NCI-H128 (cell line): ENCODE measurements around the gene MAN1C1.
"Not testable (repeated sequence)": the region's sequence is repeated elsewhere in the genome, so short reads cannot be mapped to it uniquely, and the experiment has no call there.

Experiments used
- DNase-seq: peaks from one replicate; lab custom pipeline; 2025; ENCODE audit not compliant: unreplicated experiment; lab: John Stamatoyannopoulos, UW

Gene MAN1C1

GRCh38 chr1:25695090-25695770, 78.6 kb downstream of the MAN1C1 start:
- no peak for DNase-seq

DNA sequence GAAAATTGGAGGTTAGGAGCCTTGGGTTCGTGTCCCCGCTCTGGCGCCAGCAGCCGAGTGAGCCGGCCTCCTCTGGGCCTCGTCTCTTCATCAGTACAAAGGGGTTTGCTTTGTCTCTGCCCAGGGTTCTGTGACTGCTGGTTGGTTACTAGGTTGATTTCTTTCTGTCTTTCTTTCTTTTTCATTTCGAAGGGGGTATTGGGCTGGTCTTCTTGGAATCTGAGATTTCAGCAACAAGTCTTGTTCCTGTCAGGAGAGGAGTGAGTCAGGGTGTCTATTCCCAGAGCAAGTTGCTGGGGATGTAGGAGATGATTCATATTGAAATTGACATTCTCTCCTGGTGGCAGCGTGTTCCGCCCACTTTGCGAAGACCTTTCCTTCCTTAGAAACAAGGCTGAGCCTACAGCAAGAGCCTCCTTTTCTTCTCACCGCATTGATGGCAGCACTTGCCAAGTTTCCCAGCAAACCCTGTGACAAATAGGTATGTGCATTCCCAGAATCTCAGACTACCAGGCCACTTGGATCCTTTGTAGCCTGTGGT, 79.2 kb downstream of the MAN1C1 start:
- no peak for DNase-seq

DNA sequence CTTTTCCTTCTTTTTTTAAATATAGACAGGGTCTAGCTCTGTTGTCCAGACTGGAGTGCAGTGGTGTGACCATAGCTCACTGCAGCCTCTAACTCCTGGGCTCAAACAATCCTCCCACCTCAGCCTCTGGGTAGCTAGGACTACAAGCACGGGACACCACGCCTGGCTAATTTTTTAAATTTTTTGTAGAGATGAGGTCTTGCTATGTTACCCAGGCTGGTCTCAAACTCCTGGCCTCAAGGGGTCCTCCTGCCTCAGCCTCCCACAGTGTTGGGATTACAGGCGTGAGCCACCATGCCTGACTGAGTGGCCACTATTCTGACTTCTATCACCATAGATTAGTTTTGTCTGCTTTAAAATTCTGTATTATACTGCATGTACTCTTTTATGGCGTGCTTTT, 80.1 kb downstream of the MAN1C1 start:
- not testable (repeated sequence) for DNase-seq

DNA sequence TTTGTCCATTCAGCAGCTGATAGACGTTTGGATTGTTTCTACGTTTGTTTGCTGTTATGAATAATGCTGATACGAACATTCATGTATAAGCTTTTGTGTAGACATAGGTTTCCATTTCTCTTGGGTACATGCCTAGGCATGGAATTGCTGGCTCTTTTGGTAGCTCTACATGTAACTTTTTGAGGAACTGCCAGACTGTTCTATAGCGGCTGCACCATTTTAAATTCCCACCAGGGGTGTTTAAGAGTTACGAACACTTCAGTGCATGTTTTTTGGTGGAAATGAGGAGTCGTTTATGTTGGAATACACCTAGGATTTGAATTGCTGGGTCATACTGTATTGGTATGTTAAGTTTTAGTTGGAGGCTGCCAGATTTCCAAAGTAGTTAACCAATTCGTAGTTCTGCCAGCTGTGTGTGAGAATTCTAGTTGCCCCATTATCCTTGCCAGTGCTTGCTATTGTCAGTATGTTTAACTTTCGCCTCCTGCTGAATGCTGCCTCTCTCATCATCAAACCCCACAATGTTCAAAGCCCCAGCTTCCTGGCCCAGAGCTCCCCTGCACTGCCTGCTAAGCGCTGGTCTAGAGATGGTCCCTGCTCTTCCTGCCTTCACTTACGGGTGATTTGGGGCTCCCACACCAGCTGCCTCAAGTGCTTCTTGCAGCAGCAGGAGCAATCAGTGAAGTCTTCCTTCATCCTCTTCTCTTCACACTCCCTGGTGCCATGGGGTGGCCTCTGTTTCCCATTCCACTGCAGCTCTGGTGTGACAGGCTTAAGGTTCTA, 81.0 kb downstream of the MAN1C1 start:
- DNase-seq: no peak

DNA sequence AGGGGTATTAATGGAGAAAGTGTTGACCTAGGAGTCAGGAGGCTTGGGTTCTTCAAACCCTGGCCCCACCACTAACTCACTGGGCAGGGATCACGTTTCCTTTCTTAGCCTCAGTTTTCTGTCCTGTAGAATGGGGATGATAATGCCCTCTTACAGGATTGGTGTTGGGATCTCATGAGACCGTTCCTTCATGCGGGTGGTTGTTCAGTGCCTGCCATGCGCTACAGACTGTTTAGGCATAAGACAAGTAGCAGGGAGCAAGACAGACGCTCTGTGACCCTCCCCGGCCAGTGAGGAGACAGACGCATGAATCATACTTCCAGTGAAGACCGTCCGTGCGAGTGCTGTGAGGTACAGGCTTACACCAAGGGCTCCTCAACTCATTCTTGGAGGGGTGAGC, 81.7 kb downstream of the MAN1C1 start:
- no peak for DNase-seq

- not testable (repeated sequence) for DNase-seq
Measured at GRCh38 chr1:25699059-25699458, 82.5 kb downstream of the MAN1C1 start.

DNA sequence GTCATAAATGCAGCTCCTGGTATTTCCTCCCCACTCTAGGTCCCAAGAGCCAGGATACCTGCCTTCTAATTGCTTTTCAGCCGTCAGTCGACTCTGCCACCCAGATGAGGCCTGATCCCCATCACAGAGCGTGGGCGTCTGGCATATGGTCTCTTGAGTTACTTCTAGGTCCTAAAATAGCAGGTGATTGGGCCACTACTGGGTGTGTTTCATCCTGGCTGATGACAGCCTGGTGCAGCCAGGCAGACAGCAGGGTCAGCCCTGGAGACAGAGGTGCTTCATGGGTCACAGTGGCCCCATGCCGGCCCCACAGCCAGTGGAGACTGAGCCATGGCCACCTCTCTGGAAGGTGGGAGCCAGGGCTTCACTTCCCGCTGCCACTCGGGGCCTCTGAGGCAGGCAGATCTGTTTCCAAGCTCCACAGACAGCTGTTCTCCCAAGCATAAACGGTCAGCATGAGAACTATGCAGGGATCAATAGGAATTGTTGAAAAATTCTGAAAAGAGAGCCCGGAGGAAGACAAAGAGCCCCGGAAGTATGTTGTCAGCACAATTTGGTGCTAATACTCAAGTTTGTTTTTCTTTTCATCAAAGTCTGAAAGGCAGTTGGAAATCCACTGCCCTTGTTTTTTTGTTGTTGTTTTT, 83.0 kb downstream of the MAN1C1 start:
- no peak for DNase-seq

GRCh38 chr1:25700144-25700523, 83.5 kb downstream of the MAN1C1 start:
- DNase-seq: no peak

- DNase-seq: no peak
Measured at GRCh38 chr1:25700626-25701025, 84.0 kb downstream of the MAN1C1 start.

GRCh38 chr1:25701030-25701785, 84.6 kb downstream of the MAN1C1 start:
- no peak for DNase-seq

- no peak for DNase-seq
Measured at GRCh38 chr1:25702101-25702775, 85.6 kb downstream of the MAN1C1 start.

DNA sequence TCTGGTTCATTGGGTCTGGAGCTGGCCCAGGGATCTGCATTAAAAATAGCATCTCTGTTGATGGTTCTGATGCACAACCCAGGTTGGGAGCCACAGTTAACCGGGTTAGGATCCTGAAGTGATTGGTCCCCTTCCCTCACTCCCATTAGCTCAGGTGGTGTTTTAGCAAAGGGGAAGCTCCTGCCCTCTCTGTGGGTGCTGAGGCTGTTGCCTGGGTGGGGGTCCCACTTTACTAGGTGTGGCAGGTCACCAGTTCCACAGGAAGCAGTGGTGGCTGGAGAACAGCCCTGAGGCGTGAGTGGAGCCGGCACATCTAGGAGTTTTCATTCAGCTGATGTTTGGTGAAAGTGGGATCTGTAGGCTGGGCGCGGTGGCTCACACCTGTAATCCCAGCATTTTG, 86.5 kb downstream of the MAN1C1 start:
- no peak for DNase-seq

GRCh38 chr1:25703671-25704266, 87.2 kb downstream of the MAN1C1 start:
- no peak for DNase-seq

- DNase-seq: no peak
Measured at GRCh38 chr1:25704267-25704691, 87.7 kb downstream of the MAN1C1 start.

DNA sequence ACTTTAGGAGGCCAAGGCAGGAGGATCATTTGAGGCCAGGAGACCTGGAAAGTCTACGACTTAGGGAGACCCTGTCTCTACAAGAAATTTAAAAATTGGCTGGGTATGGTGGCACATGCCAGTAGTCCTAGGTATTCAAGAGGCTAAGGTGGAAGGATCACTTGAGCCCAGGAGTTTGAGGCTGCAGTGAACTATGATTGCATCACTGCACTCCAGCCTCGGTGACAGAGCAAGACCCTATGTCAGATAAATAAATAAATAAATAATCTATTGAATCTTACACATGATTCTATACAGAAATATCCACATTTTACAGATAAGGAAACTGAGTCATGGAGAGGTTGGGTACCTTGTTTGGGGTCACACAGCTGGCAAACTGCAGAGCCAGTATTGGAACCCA, 89.1 kb downstream of the MAN1C1 start:
- DNase-seq: no peak

- DNase-seq: no peak
Measured at GRCh38 chr1:25706146-25707089, 89.8 kb downstream of the MAN1C1 start.

DNA sequence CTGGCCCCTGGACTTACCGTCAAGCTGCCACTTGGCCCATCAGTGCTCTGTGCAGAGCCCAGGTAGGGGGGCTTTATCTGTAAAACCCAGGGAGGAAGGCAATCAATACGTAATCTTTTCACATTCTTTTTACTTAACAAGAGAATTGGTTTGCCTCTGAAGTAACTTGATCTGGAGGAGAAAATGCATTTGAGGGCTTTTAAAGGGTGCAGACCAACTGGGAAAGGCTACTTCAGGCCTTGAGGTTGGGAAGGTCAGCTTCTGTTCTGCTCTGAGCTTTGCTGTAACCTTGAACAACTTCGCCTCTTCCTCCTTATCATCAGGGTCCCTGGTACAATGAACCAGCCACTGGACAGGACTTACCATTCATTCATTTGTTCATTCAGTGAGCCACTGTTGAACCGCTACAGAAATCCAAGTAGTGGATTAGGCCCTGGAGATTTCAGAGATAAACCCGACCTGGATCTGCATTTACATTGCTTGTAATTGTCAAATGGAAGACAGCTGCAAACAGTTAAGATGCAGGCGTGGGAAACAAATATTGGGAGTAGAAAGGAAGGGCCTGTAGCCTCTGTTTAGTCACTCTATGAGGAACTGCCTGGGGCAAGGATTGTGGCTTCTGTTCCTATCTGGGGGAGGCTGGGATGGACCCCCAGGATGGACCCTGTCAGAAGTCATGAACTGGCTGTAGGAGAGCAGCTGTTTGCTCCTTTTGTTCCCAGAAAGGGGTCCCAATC, 90.9 kb downstream of the MAN1C1 start:
- no peak for DNase-seq

DNA sequence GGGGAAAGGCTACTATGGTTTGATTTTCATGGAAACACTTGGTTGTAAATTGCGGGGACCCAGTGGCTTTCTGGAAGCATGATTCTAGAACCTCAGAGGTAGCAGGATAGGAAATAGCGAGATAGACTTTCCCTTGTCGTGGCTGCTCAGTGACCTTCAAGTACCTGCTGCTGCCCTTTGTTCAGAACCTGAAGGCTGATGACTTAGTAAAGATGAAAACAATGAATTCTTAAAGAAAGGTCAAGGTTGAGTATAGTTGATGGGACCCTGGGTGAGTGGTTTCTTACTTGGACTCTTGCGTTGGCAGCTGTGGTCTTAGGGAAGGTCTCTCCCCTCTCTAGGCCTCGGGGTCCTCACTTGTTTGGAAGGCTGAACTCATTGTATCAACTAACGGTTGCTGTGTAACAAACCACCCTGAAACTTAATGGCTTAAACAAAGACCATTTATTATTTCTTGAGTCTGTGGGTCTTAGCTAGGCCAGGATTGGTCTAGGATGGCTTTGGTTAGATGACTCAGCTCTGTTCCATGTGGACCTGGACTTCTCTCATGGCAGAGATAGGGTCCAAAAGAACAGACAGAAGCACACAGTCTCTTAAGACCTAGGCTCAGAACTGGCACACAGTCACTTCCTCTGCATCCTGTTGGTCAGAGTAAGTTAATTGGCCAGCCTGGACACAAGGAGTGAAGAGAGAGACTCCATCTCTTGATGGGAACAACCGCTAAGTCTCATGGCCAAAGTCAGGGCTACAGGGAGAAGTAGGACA, 94.2 kb downstream of the MAN1C1 start:
- DNase-seq: no peak
